ENCODE measurements around the gene PTPRQ. TPM values are rescaled to one million over a fixed set of nuclear protein-coding genes. Genes with fewer than 3 reads are reported as not detected.

Gene PTPRQ
- total RNA-seq, 1 donor, result 5.4 TPM

DNA sequence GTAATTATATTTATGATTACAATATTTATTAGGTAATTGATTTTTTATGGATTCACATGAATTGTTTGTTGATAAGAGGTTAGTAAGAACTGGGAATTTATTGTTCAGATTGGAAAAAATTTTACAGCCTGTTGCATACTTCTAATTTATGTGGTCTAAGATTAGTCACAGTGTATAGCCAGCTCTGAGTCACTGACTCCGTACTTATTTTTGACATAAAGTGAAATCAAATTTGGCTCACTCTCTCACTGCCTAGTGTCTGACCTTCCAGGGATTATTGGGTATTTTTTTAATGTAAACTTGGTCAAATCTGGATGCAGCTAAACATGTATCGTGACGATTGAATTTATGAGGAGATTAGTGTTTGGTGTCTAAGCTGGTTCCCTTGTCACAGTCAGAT lies 109.3 kb downstream of the PTPRQ start:
- TF ChIP-seq, protein P1, sequence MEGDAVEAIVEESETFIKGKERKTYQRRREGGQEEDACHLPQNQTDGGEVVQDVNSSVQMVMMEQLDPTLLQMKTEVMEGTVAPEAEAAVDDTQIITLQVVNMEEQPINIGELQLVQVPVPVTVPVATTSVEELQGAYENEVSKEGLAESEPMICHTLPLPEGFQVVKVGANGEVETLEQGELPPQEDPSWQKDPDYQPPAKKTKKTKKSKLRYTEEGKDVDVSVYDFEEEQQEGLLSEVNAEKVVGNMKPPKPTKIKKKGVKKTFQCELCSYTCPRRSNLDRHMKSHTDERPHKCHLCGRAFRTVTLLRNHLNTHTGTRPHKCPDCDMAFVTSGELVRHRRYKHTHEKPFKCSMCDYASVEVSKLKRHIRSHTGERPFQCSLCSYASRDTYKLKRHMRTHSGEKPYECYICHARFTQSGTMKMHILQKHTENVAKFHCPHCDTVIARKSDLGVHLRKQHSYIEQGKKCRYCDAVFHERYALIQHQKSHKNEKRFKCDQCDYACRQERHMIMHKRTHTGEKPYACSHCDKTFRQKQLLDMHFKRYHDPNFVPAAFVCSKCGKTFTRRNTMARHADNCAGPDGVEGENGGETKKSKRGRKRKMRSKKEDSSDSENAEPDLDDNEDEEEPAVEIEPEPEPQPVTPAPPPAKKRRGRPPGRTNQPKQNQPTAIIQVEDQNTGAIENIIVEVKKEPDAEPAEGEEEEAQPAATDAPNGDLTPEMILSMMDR (IDR thresholded peaks at IDR 0.05; ENCODE audit: extremely low read depth, low read depth, low read length), result no peak
- Histone ChIP-seq H3K36me3 (ENCODE audit: insufficient read depth, low read length) (no peaks in the 10 kb centered on the region), H3K27ac (ENCODE audit: low read depth, low read length) (peak overlapping the region; percentile 80), H4K20me1 (ENCODE audit: insufficient read depth, low read length) (no peaks in the 10 kb centered on the region), H3K9me3 (ENCODE audit: low read depth, low read length) (no peaks in the 10 kb centered on the region), H3K4me1 (ENCODE audit: insufficient read depth, low read length) (peaks cover 40% of the 10 kb centered on the region), H2AFZ (ENCODE audit: low read length) (no peak overlapping the region), H3K27me3 (ENCODE audit: insufficient read depth, low read length) (no peaks in the 10 kb centered on the region), H3K4me3 (ENCODE audit: insufficient read depth, low read length) (no peak overlapping the region), H3K4me2 (ENCODE audit: insufficient read depth, low read length) (peak overlapping the region; percentile 51), H3K79me2 (ENCODE audit: insufficient read depth, low read length) (no peaks in the 10 kb centered on the region)
- DNase-seq (ENCODE audit: insufficient read length, low spot score, missing footprints), result peak; percentile 84

DNA sequence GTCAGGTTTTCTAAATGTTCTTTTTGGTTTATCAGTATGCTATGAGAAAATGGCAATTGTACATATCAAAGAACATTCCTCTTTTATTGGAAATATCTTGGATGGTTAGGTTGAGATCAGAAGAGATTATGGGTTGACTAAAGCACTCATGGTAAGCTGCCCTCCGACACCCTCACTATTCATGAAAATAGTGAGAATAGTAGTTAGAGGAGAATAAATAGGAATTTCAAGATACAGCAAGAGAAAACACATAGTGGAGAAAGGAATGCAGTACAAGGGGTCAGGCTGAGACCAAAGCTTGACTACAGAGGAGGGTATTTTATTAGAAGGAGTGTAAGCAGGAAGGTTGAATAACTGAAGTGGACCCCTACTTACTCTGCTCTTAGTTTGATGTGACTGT lies 112.5 kb downstream of the PTPRQ start:
- H3K4me2 ChIP-seq (ENCODE audit: insufficient read depth, low read length), result peak overlapping the region; percentile 17
- no peaks in the 10 kb centered on the region for H3K27me3 ChIP-seq (ENCODE audit: insufficient read depth, low read length)
- no peak overlapping the region for H3K4me3 ChIP-seq (ENCODE audit: insufficient read depth, low read length)
- peaks cover 34% of the 10 kb centered on the region for H3K4me1 ChIP-seq (ENCODE audit: insufficient read depth, low read length)
- peak; percentile 53 for DNase-seq (ENCODE audit: insufficient read length, low spot score, missing footprints)
- H2AFZ ChIP-seq (ENCODE audit: low read length), result peak overlapping the region; percentile 64
- no peaks in the 10 kb centered on the region for H3K9me3 ChIP-seq (ENCODE audit: low read depth, low read length)
- TF ChIP-seq, protein P1 (IDR thresholded peaks at IDR 0.05; ENCODE audit: extremely low read depth, low read depth, low read length), result no peak
- no peaks in the 10 kb centered on the region for H4K20me1 ChIP-seq (ENCODE audit: insufficient read depth, low read length)
- H3K36me3 ChIP-seq (ENCODE audit: insufficient read depth, low read length), result no peaks in the 10 kb centered on the region
- peak overlapping the region; percentile 27 for H3K27ac ChIP-seq (ENCODE audit: low read depth, low read length)
- H3K79me2 ChIP-seq (ENCODE audit: insufficient read depth, low read length), result no peaks in the 10 kb centered on the region

DNA sequence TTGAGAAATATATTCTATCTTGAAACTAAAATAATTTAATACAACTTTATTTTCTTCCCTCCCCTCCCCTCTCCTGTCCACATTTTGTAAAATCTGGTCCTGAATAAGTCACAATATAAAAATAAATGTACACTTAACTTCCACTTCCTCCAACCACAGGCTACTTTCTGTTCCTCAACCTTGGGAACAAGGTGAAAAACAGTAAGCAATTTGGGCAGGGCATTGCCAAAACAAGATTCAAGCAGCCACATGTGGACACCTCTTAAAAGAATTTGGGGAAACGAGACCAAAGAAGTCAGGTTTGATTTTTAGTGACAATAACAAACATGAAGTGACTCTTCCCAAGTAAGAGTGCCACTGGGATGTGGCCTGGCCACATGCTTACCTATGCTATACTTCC lies 115.7 kb downstream of the PTPRQ start:
- TF ChIP-seq, protein P1 (IDR thresholded peaks at IDR 0.05; ENCODE audit: extremely low read depth, low read depth, low read length), result no peak

DNA sequence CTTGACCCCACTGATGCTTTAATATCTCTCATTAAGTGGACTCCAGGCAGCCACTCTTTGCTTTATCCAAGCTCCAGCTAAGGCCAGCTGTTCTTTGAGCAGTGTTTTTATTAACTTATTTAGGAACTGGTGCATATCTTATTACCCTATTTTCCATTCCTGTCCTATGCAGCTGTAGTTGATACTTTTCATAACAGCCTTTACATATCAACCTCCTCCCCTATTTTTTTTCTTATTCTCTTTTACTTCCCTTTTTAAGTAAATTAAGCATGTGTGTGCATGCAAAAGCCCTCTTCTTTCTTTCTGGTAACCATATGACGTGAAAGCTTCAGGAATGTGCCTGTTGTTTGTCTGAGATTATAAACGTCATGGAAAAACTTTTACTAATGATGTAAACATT lies 121.2 kb downstream of the PTPRQ start:
- Histone ChIP-seq H3K27ac (ENCODE audit: low read depth, low read length) (peak overlapping the region; percentile 67), H3K4me2 (ENCODE audit: insufficient read depth, low read length) (no peak overlapping the region), H3K9me3 (ENCODE audit: low read depth, low read length) (no peaks in the 10 kb centered on the region), H3K4me3 (ENCODE audit: insufficient read depth, low read length) (no peak overlapping the region), H3K36me3 (ENCODE audit: insufficient read depth, low read length) (no peaks in the 10 kb centered on the region), H2AFZ (ENCODE audit: low read length) (peak overlapping the region; percentile 13), H3K27me3 (ENCODE audit: insufficient read depth, low read length) (no peaks in the 10 kb centered on the region), H3K4me1 (ENCODE audit: insufficient read depth, low read length) (peaks cover 13% of the 10 kb centered on the region), H4K20me1 (ENCODE audit: insufficient read depth, low read length) (no peaks in the 10 kb centered on the region), H3K79me2 (ENCODE audit: insufficient read depth, low read length) (no peaks in the 10 kb centered on the region)
- DNase-seq (ENCODE audit: insufficient read length, low spot score, missing footprints), result no peak
- TF ChIP-seq, protein P1 (IDR thresholded peaks at IDR 0.05; ENCODE audit: extremely low read depth, low read depth, low read length), result no peak

More for the DNA sequence above, 115.7 kb downstream of the PTPRQ start:
- Histone ChIP-seq H3K27ac (ENCODE audit: low read depth, low read length) (no peak overlapping the region), H3K27me3 (ENCODE audit: insufficient read depth, low read length) (no peaks in the 10 kb centered on the region), H3K4me3 (ENCODE audit: insufficient read depth, low read length) (no peak overlapping the region), H3K36me3 (ENCODE audit: insufficient read depth, low read length) (no peaks in the 10 kb centered on the region), H3K79me2 (ENCODE audit: insufficient read depth, low read length) (no peaks in the 10 kb centered on the region), H3K4me1 (ENCODE audit: insufficient read depth, low read length) (peaks cover 12% of the 10 kb centered on the region), H2AFZ (ENCODE audit: low read length) (peak overlapping the region; percentile 1), H3K9me3 (ENCODE audit: low read depth, low read length) (no peaks in the 10 kb centered on the region), H3K4me2 (ENCODE audit: insufficient read depth, low read length) (no peak overlapping the region), H4K20me1 (ENCODE audit: insufficient read depth, low read length) (no peaks in the 10 kb centered on the region)
- DNase-seq (ENCODE audit: insufficient read length, low spot score, missing footprints), result no peak
